Caco-2 (cell line): Measurements from ENCODE around the gene NCLN. TPM values are rescaled to one million over a fixed set of nuclear protein-coding genes. Genes with fewer than 3 reads are reported as not detected.

ENCODE experiments used
- BruUV-seq: library from RNA; stranded (reverse); fragments of 400-500 nt; replicated peaks from 2 replicates; lab custom pipeline; 2021; lab: Mats Ljungman, UMichigan
- CTCF ChIA-PET: fragments of 300-600 bp; sonication (Branson Sonifier 250); formaldehyde crosslinking; loops from one replicate; lab custom pipeline; 2022; ENCODE audit warnings: antibody characterized with exemption; lab: Charles Lee
- POLR2A ChIA-PET: fragments of 300-600 bp; sonication (Branson Sonifier 250); formaldehyde crosslinking; loops from one replicate; lab custom pipeline; 2022; ENCODE audit warnings: antibody characterized with exemption; lab: Charles Lee
- DNase-seq, 2 experiments: peaks; one replicate each; pipeline versions ENCODE4 v3.0.0 to v3.0.0-alpha.2; 2020 to 2022
- H3K27me3 ChIP-seq: replicated peaks from 2 replicates; pipeline ENCODE4 v1.6.0; 2011; ENCODE audit warnings: low read length; ENCODE audit not compliant: control insufficient read depth, insufficient read depth
- H3K36me3 ChIP-seq: 2 replicates; pipeline ENCODE4 v1.5.1; 2011; ENCODE audit warnings: low read length; ENCODE audit not compliant: control insufficient read depth, insufficient read depth
- H3K4me1 ChIP-seq: fragments of 250-450 bp; sonication (Bioruptor Pico); 2 replicates; pipeline ENCODE4 v1.5.1; 2020; ENCODE audit warnings: mild to moderate bottlenecking
- H3K4me3 ChIP-seq: 2 replicates; pipeline ENCODE4 v1.5.1; 2011; ENCODE audit warnings: low read depth, mild to moderate bottlenecking, control low read depth, low read length
- H3K9me3 ChIP-seq: fragments of 250-450 bp; sonication (Bioruptor Pico); 2 replicates; pipeline ENCODE4 v1.5.1; 2020; ENCODE audit warnings: mild to moderate bottlenecking, moderate library complexity
- H3K27ac Mint-ChIP-seq: one replicate; pipeline ENCODE4 v1.8.0; 2022; ENCODE audit warnings: mixed read lengths; ENCODE audit not compliant: unreplicated experiment
- H3K27me3 Mint-ChIP-seq: one replicate; pipeline ENCODE4 v1.8.0; 2022; ENCODE audit warnings: mixed read lengths; ENCODE audit not compliant: insufficient read depth, unreplicated experiment
- H3K36me3 Mint-ChIP-seq: one replicate; pipeline ENCODE4 v1.8.0; 2022; ENCODE audit warnings: mild to moderate bottlenecking, mixed read lengths; ENCODE audit not compliant: insufficient read depth, unreplicated experiment
- H3K4me1 Mint-ChIP-seq: one replicate; pipeline ENCODE4 v1.8.0; 2022; ENCODE audit warnings: low read depth, mixed read lengths; ENCODE audit not compliant: unreplicated experiment
- H3K4me3 Mint-ChIP-seq: one replicate; pipeline ENCODE4 v1.8.0; 2022; ENCODE audit warnings: mild to moderate bottlenecking, moderate library complexity, mixed read lengths; ENCODE audit not compliant: unreplicated experiment
- H3K9me3 Mint-ChIP-seq: one replicate; pipeline ENCODE4 v1.8.0; 2022; ENCODE audit warnings: mixed read lengths; ENCODE audit not compliant: unreplicated experiment
- CTCF ChIP-seq, 2 experiments: fragments of 200-600 bp in 1 of 2; IDR thresholded peaks; 1 replicate in 1 of 2; 2 replicates in 1 of 2; pipeline versions ENCODE4 v1.5.1 to v1.8.0; 2011 to 2022; ENCODE audit warnings: antibody characterized with exemption in 1 of 2, control low read depth in 1 of 2, inconsistent platforms in 1 of 2, low read depth in 1 of 2, low read length in 1 of 2, mild to moderate bottlenecking in 1 of 2, moderate library complexity in 1 of 2; ENCODE audit not compliant: insufficient read depth in 1 of 2, severe bottlenecking in 1 of 2, unreplicated experiment in 1 of 2
- intact Hi-C: fragments of 100-400 bp; cut with micrococcal nuclease; formaldehyde crosslinking; loops from one replicate; pipeline ENCODE4 v1.10.0; 2022; ENCODE audit not compliant: unreplicated experiment
- total RNA-seq: library from RNA; stranded (reverse); gene quantifications from 2 replicates; pipeline ENCODE4 v1.2.3, GENCODE V29; 2022

Gene NCLN
- total RNA-seq, 1 experiment from 2014 or later, result 87.3 TPM

- H3K27ac Mint-ChIP-seq, result no peak overlapping the region
- ChIA-PET POLR2A (interaction anchor here (0.6 kb wide), 1 partner anchor 317 kb away, joined by 3 read pairs; no protein-coding TSS in a partner anchor), CTCF (interaction anchor here (0.6 kb wide), 1 partner anchor 21 kb away, joined by 3 read pairs; no protein-coding TSS in a partner anchor)
- intact Hi-C loops, result no loop called here
- peaks cover 14% of the 10 kb centered on the region for H3K4me1 Mint-ChIP-seq
- H3K36me3 ChIP-seq, result no peaks in the 10 kb centered on the region
- H3K4me1 ChIP-seq, result peaks cover 9% of the 10 kb centered on the region; the same call in 1 of the 2 replicates
- TF ChIP-seq CTCF (IDR thresholded peaks at IDR 0.05; ENCODE audit: insufficient read depth in 1 of 2, low read depth in 1 of 2, low read length in 1 of 2, severe bottlenecking in 1 of 2, unreplicated experiment in 1 of 2), result no peak
- H3K27me3 ChIP-seq, result no peaks in the 10 kb centered on the region
- peaks cover 21% of the 10 kb centered on the region for H3K36me3 Mint-ChIP-seq
- no peak overlapping the region for H3K4me3 ChIP-seq
- DNase-seq, result no peak
- H3K27me3 Mint-ChIP-seq, result no peaks in the 10 kb centered on the region
- no peaks in the 10 kb centered on the region for H3K9me3 ChIP-seq
- no TSS peak for BruUV-seq
- no peaks in the 10 kb centered on the region for H3K9me3 Mint-ChIP-seq
- no peak overlapping the region for H3K4me3 Mint-ChIP-seq
These were observed 4.2 kb downstream of the NCLN start for GRCh38 chr19:3189702-3190469.

- CTCF ChIA-PET, result interaction anchor here (0.6 kb wide), 1 partner anchor 20 kb away, joined by 3 read pairs; no protein-coding TSS in a partner anchor
These were observed 4.7 kb downstream of the NCLN start for GRCh38 chr19:3190470-3190770.

More at GRCh38 chr19:3190470-3190770, 4.7 kb downstream of the NCLN start:
- H3K27ac Mint-ChIP-seq, result no peak overlapping the region
- H3K4me1 ChIP-seq, result peaks cover 9% of the 10 kb centered on the region; the same call in 1 of the 2 replicates
- no peak for TF ChIP-seq CTCF (IDR thresholded peaks at IDR 0.05; ENCODE audit: insufficient read depth in 1 of 2, low read depth in 1 of 2, low read length in 1 of 2, severe bottlenecking in 1 of 2, unreplicated experiment in 1 of 2)
- POLR2A ChIA-PET, result no interaction called here
- H3K36me3 ChIP-seq, result no peaks in the 10 kb centered on the region
- no peak overlapping the region for H3K4me3 ChIP-seq
- DNase-seq, result no peak
- no TSS peak for BruUV-seq
- peaks cover 14% of the 10 kb centered on the region for H3K4me1 Mint-ChIP-seq
- intact Hi-C loops, result no loop called here
- H3K4me3 Mint-ChIP-seq, result no peak overlapping the region
- H3K36me3 Mint-ChIP-seq, result peaks cover 21% of the 10 kb centered on the region
- no peaks in the 10 kb centered on the region for H3K27me3 ChIP-seq
- no peaks in the 10 kb centered on the region for H3K27me3 Mint-ChIP-seq
- H3K9me3 Mint-ChIP-seq, result no peaks in the 10 kb centered on the region
- no peaks in the 10 kb centered on the region for H3K9me3 ChIP-seq
